Aorta (tissue), 5 donors: Measurements from ENCODE around the gene SPINT3. TPM values are rescaled to one million over a fixed set of nuclear protein-coding genes. Genes with fewer than 3 reads are reported as not detected.

ENCODE experiments used
- ATAC-seq: fragments of 200-7000 bp; cut with Tn5 transposase; one replicate; pipeline ENCODE4 v1.9.1; 2022; ENCODE audit warnings: moderate library complexity; ENCODE audit not compliant: low FRiP score
- DNase-seq, 2 donors: peaks; one replicate each; pipeline ENCODE4 v3.0.0-alpha.2; 2020
- H3K27ac ChIP-seq, 2 donors: one replicate each; pipeline ENCODE4 v1.5.1; 2013; ENCODE audit warnings: low read length in 2 of 2, mild to moderate bottlenecking in 2 of 2, moderate library complexity in 2 of 2, control low read depth in 1 of 2, inconsistent platforms in 1 of 2, low read depth in 1 of 2
- H3K27me3 ChIP-seq, 2 donors: one replicate each; pipeline ENCODE4 v1.6.1; 2013; ENCODE audit warnings: control low read depth in 1 of 2, low read length in 1 of 2, mild to moderate bottlenecking in 1 of 2, moderate library complexity in 1 of 2; ENCODE audit not compliant: insufficient read depth in 2 of 2, control insufficient read depth in 1 of 2
- H3K36me3 ChIP-seq, 2 donors: one replicate each; pipeline ENCODE4 v1.6.1; 2013; ENCODE audit warnings: control low read depth in 1 of 2, low read length in 1 of 2, mild to moderate bottlenecking in 1 of 2; ENCODE audit not compliant: insufficient read depth in 2 of 2, control insufficient read depth in 1 of 2
- H3K4me1 ChIP-seq, 2 donors: one replicate each; pipeline ENCODE4 v1.6.1; 2013; ENCODE audit warnings: low read length in 2 of 2, control low read depth in 1 of 2, mild to moderate bottlenecking in 1 of 2, moderate library complexity in 1 of 2; ENCODE audit not compliant: insufficient read depth in 2 of 2, control insufficient read depth in 1 of 2
- H3K4me3 ChIP-seq, 2 donors: one replicate each; pipeline ENCODE4 v1.5.1; 2013; ENCODE audit warnings: low read length in 2 of 2, control low read depth in 1 of 2, mild to moderate bottlenecking in 1 of 2
- H3K9me3 ChIP-seq: one replicate; pipeline ENCODE4 v1.6.1; 2013; ENCODE audit warnings: mild to moderate bottlenecking, low read length; ENCODE audit not compliant: control insufficient read depth
- WGBS, 2 donors: extraction: QIAGEN DNeasy Blood & Tissue Kit; methylation state at CpG; one replicate each; pipeline ENCODE4 v1.1.7; 2013; 5-methylcytosine and 5-hydroxymethylcytosine counted together
- intact Hi-C, 2 donors: fragments of 100-400 bp; cut with DNase I; formaldehyde crosslinking; loops; one replicate each; pipeline versions ENCODE4 v1.14.2 to v1.15.0; 2022
- polyA plus RNA-seq, 2 donors: library from polyadenylated mRNA; stranded (reverse); fragments of 200-250 nt; gene quantifications; one replicate each; pipeline ENCODE4 v1.2.3, GENCODE V29; 2013
- total RNA-seq, 2 donors: library from RNA; stranded (reverse); fragmentation: NEBNext Ultra II Directional; extraction: Animal tissue kit (Norgen Biotek cat#: 25700); gene quantifications; one replicate each; pipeline ENCODE4 v1.2.1, GENCODE V29; 2021
- donor health status: healthy with polysubstance abuse.
- donor health status: Bipolar disorder and iron deficiency.
- donor health status: DM: no; HTN: no; CAD: no.
- donor health status: DM: no; HTN: no; CAD: no.
- donor health status: DM: yes; HTN: yes; CAD: no.

Gene SPINT3
- total and polyA plus RNA-seq, 4 donors: not detected

GRCh38 chr20:45545351-45545750 is 29.9 kb upstream of the SPINT3 start:
- H3K4me1 ChIP-seq: no peaks in the 10 kb centered on the region
- no peaks in the 10 kb centered on the region for H3K9me3 ChIP-seq
- ATAC-seq (no peak), DNase-seq (no peak)
- no peaks in the 10 kb centered on the region for H3K27me3 ChIP-seq
- no peaks in the 10 kb centered on the region for H3K36me3 ChIP-seq
- intact Hi-C loops: no loop called here
- H3K27ac ChIP-seq: no peak overlapping the region
- H3K4me3 ChIP-seq: no peak overlapping the region
- WGBS, 2 donors: 71 to 73% methylated on average over 3 of the region's 3 CpGs

GRCh38 chr20:45539382-45539781 is 24.0 kb upstream of the SPINT3 start, which contains the start of gene WFDC6:
WFDC6 (minus strand) TSS chr20:45539482; CDS start chr20:45539407, 75 bp downstream.
- no peaks in the 10 kb centered on the region for H3K27me3 ChIP-seq
- DNase-seq: no peak
- ATAC-seq: no peak
- H3K4me3 ChIP-seq: no peak within 1 kb of the TSS
- H3K36me3 ChIP-seq: no peaks in the 10 kb centered on the region
- H3K4me1 ChIP-seq: no peaks in the 10 kb centered on the region
- H3K9me3 ChIP-seq: peaks cover 2% of the 10 kb centered on the region
- WGBS, 2 donors: 82 to 86% methylated on average over 2 of the region's 2 CpGs
- intact Hi-C loops: no loop called here
- H3K27ac ChIP-seq: no peak within 1 kb of the TSS

- 62 to 66% methylated on average over 7 of the region's 7 CpGs for WGBS, 2 donors
- intact Hi-C loops: no loop called here
- no peak for ATAC-seq
These were observed 22.9 kb upstream of the SPINT3 start for GRCh38 chr20:45538209-45538799.

GRCh38 chr20:45527294-45527693 is 11.9 kb upstream of the SPINT3 start:
- WGBS, 2 donors: 73% methylated on average over 4 of the region's 4 CpGs
- Histone ChIP-seq H3K4me3 (no peak overlapping the region), H3K9me3 (no peaks in the 10 kb centered on the region), H3K4me1 (no peaks in the 10 kb centered on the region), H3K36me3 (no peaks in the 10 kb centered on the region), H3K27me3 (peaks cover 0 to 2% of the 10 kb centered on the region in 2 donors), H3K27ac (no peak overlapping the region)
- DNase-seq: no peak
- no peak for ATAC-seq
- intact Hi-C loops: no loop called here

More at GRCh38 chr20:45538209-45538799, 22.9 kb upstream of the SPINT3 start:
- H3K4me1 ChIP-seq: no peaks in the 10 kb centered on the region
- H3K9me3 ChIP-seq: peaks cover 2% of the 10 kb centered on the region
- H3K4me3 ChIP-seq: no peak overlapping the region
- no peaks in the 10 kb centered on the region for H3K36me3 ChIP-seq
- no peaks in the 10 kb centered on the region for H3K27me3 ChIP-seq
- no peak for DNase-seq
- no peak overlapping the region for H3K27ac ChIP-seq

DNA sequence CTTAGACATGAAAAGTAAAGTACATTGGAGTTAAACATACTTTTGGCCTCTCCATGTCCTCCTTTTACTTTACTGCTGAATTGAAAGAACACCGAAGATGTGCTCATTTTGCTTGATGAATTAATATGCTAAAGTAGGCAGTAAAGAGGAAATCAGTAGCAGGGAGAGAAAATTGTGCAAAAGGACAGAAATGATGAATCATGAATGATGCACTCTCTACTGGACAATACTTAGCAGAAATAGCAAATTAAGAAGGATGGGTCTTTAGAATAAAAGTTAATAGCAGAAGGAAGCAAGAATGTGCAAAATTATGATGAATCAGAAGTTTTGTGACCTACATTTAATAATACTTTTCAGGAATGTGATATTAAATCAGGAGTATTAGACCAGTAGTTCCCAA is 8.4 kb upstream of the SPINT3 start:
- Histone ChIP-seq H3K27ac (no peak overlapping the region), H3K9me3 (no peaks in the 10 kb centered on the region), H3K36me3 (no peaks in the 10 kb centered on the region), H3K4me1 (no peaks in the 10 kb centered on the region), H3K27me3 (peaks cover 0 to 2% of the 10 kb centered on the region in 2 donors), H3K4me3 (no peak overlapping the region)
- intact Hi-C loops: no loop called here
- DNase-seq (no peak), ATAC-seq (no peak)
- 74 to 78% methylated on average over 1 of the region's 1 CpG for WGBS, 2 donors

- H3K9me3 ChIP-seq: peaks cover 2% of the 10 kb centered on the region
- no peaks in the 10 kb centered on the region for H3K36me3 ChIP-seq
- H3K27ac ChIP-seq: no peak overlapping the region
- H3K27me3 ChIP-seq: peaks cover 0 to 2% of the 10 kb centered on the region in 2 donors
- intact Hi-C loops: no loop called here
- WGBS, 2 donors: 16 to 26% methylated on average over 2 of the region's 2 CpGs
- H3K4me3 ChIP-seq: no peak overlapping the region
- ATAC-seq: no peak
- no peak for DNase-seq
- H3K4me1 ChIP-seq: no peaks in the 10 kb centered on the region
These were observed 2.9 kb upstream of the SPINT3 start for GRCh38 chr20:45518282-45518681.

- no peaks in the 10 kb centered on the region for H3K36me3 ChIP-seq
- no peaks in the 10 kb centered on the region for H3K27me3 ChIP-seq
- intact Hi-C loops: no loop called here
- H3K4me3 ChIP-seq: no peak overlapping the region
- no peak overlapping the region for H3K27ac ChIP-seq
- ATAC-seq: no peak
- 64 to 72% methylated on average over 5 of the region's 5 CpGs for WGBS, 2 donors
- H3K9me3 ChIP-seq: peaks cover 2% of the 10 kb centered on the region
- no peaks in the 10 kb centered on the region for H3K4me1 ChIP-seq
- DNase-seq: no peak
These were observed 5.1 kb downstream of the SPINT3 start for GRCh38 chr20:45510242-45510862.

- intact Hi-C loops: no loop called here
These were observed 6.3 kb downstream of the SPINT3 start for GRCh38 chr20:45509091-45509490.

More at GRCh38 chr20:45509091-45509490, 6.3 kb downstream of the SPINT3 start:
- H3K4me3 ChIP-seq: no peak overlapping the region
- ATAC-seq (no peak), DNase-seq (no peak)
- H3K4me1 ChIP-seq: no peaks in the 10 kb centered on the region
- no peaks in the 10 kb centered on the region for H3K36me3 ChIP-seq
- WGBS, 2 donors: 69 to 73% methylated on average over 4 of the region's 4 CpGs
- H3K9me3 ChIP-seq: peaks cover 2% of the 10 kb centered on the region
- no peak overlapping the region for H3K27ac ChIP-seq
- no peaks in the 10 kb centered on the region for H3K27me3 ChIP-seq
